Astrocyte (in vitro differentiated cells and primary cell): Measurements from ENCODE around the gene SH3PXD2B.
"Not testable (repeated sequence)": the region's sequence is repeated elsewhere in the genome, so short reads cannot be mapped to it uniquely, and the experiment has no call there.

Experiments used
- CTCF ChIP-seq: IDR thresholded peaks from 2 replicates; pipeline ENCODE4 v1.5.1; 2011; ENCODE audit warnings: low read depth, mild to moderate bottlenecking, inconsistent platforms, low read length, moderate library complexity; ENCODE audit not compliant: insufficient read depth
- EZH2 ChIP-seq: IDR thresholded peaks from 2 replicates; pipeline ENCODE4 v1.6.1; 2012; ENCODE audit warnings: mild to moderate bottlenecking, low read length, inconsistent platforms; ENCODE audit not compliant: insufficient read depth

GRCh38 chr5:172478695-172479033 is 24.3 kb upstream of the SH3PXD2B start:
- not testable (repeated sequence) for TF ChIP-seq CTCF, EZH2
